NCI-H526 (cell line): ENCODE results near the gene AP1M1.
A peak's percentile ranks its signal among the peaks of the same experiment; 100 is the strongest.

Source experiments
- DNase-seq, 2 experiments: peaks; one replicate each; lab custom pipeline; 2025; lab: John Stamatoyannopoulos, UW

Gene AP1M1

GRCh38 chr19:16185123-16185767, 12.5 kb upstream of the AP1M1 start, which contains the start of gene FAM32A:
FAM32A (plus strand) TSS chr19:16185410; CDS start chr19:16185443, 33 bp downstream.
- DNase-seq = peak; percentile 95 to 96

- DNase-seq = peak in 1 of 2 experiments; percentile 13
Measured at GRCh38 chr19:16185768-16186123, 12.0 kb upstream of the AP1M1 start.

GRCh38 chr19:16188521-16188920, 9.2 kb upstream of the AP1M1 start:
- DNase-seq = no peak

- DNase-seq = no peak
Measured at GRCh38 chr19:16190198-16190597, 7.5 kb upstream of the AP1M1 start.

- DNase-seq = no peak
Measured at GRCh38 chr19:16190736-16191135, 7.0 kb upstream of the AP1M1 start.

- no peak for DNase-seq
Measured at GRCh38 chr19:16191216-16191908, 6.3 kb upstream of the AP1M1 start.

GRCh38 chr19:16193466-16193865, 4.2 kb upstream of the AP1M1 start:
- DNase-seq = peak; percentile 88 to 92

GRCh38 chr19:16197188-16197621, 506 bp upstream of the AP1M1 start:
- no peak for DNase-seq

GRCh38 chr19:16198370-16198651, 600 bp downstream of the AP1M1 start:
- DNase-seq = no peak

- no peak for DNase-seq
Measured at GRCh38 chr19:16199275-16199932, 1.7 kb downstream of the AP1M1 start.

GRCh38 chr19:16200038-16201010, 2.6 kb downstream of the AP1M1 start:
- DNase-seq = no peak

GRCh38 chr19:16201011-16201391, 3.3 kb downstream of the AP1M1 start:
- DNase-seq = no peak

GRCh38 chr19:16202320-16203255, 4.9 kb downstream of the AP1M1 start:
- DNase-seq = no peak

- DNase-seq = no peak
Measured at GRCh38 chr19:16203256-16204004, 5.7 kb downstream of the AP1M1 start.

- DNase-seq = no peak
Measured at GRCh38 chr19:16204005-16204294, 6.2 kb downstream of the AP1M1 start.

GRCh38 chr19:16205205-16206045, 7.7 kb downstream of the AP1M1 start:
- no peak for DNase-seq

- DNase-seq = no peak
Measured at GRCh38 chr19:16206046-16206605, 8.4 kb downstream of the AP1M1 start.

GRCh38 chr19:16206637-16207036, 8.9 kb downstream of the AP1M1 start:
- no peak for DNase-seq

- DNase-seq = no peak
Measured at GRCh38 chr19:16207063-16207462, 9.4 kb downstream of the AP1M1 start.
